GM21526 (cell line): ENCODE data around the gene LBHD2.
"Not testable (repeated sequence)": the region's sequence is repeated elsewhere in the genome, so short reads cannot be mapped to it uniquely, and the experiment has no call there.

ENCODE experiments used
- ATAC-seq: cut with Tn5 transposase; IDR thresholded peaks from one replicate; pipeline ENCODE4 v1.9.1; 2021; ENCODE audit warnings: moderate library complexity; ENCODE audit not compliant: unreplicated experiment, low FRiP score

LBHD2 gene

DNA sequence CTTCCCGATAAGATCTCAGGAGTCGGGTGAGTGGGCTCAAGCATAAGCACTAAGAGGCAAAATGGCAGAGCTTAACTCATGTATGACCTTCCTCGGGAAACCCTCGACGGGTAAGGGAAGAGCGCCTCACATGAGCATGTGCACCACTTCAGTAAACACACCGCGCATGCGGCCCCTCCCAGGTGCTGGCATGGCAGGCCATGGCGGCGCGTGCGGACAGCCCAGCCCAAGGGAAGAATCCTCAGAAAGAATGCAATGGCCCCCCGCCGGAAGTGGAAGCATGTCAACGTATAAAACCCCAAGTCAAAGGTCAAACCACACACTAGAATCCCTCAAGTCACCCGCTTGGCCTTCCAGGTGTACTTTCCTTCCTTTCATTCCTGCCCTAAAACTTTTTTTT is 32.6 kb downstream of the LBHD2 start:
- ATAC-seq: no peak

DNA sequence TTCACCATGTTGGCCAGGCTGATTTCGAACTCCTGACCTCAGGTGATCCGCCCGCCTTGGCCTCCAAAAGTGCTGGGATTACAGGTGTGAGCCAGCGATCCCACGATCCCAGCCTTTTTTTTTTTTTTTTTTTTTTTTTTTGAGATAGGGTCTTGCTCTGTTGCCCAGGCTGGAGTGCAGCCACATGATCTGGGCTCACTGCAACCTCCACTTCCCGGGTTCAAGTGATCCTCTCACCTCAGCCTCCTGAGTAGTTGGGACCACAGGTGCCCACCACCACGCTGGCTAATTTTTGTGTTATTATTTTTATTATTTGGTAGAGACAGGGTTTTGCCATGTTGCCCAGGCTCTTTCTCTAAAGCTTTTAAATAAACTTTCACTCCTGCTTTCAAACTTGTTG is 33.5 kb downstream of the LBHD2 start:
- not testable (repeated sequence) for ATAC-seq

- no peak for ATAC-seq
Observed at GRCh38 chr14:103118018-103118662, 34.1 kb downstream of the LBHD2 start.

DNA sequence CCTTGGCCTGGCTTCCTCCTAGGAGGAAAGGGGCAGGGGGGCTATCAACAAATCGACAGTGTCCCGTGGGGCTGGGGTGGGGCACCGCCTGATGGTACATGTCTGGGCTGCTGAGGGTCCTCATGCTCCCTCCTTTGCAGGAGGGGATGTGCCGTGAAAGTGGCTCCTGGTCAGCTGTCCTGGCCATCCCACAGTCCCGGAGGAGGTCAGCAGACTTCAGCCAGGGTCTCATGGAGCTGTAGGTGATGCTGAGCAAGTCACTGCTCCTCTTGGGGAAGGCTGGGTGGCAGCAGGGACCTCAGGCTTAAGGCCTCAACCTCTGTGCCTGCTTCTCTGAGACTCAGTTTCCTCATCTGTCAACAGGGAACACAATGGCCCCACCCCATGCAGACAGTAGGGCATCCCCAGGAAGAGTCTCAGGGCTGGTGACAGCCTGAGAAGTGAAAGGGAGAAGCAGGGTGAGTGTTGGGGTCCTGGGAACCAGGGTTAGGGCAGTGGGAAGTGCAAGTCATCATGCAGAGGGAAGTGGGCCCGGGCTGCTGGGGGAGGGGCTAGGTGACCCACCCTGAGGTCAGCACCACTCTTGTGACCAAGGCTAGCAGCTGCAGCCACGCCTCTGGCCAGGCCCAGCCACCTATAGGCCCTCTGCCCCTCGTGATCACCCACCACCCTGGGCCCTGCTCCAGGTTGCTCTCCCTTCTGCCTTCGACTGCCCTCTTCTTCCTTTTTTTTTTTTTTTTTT is 34.8 kb downstream of the LBHD2 start:
- no peak for ATAC-seq

- ATAC-seq: not testable (repeated sequence)
Observed at GRCh38 chr14:103119527-103119926, 35.5 kb downstream of the LBHD2 start.

DNA sequence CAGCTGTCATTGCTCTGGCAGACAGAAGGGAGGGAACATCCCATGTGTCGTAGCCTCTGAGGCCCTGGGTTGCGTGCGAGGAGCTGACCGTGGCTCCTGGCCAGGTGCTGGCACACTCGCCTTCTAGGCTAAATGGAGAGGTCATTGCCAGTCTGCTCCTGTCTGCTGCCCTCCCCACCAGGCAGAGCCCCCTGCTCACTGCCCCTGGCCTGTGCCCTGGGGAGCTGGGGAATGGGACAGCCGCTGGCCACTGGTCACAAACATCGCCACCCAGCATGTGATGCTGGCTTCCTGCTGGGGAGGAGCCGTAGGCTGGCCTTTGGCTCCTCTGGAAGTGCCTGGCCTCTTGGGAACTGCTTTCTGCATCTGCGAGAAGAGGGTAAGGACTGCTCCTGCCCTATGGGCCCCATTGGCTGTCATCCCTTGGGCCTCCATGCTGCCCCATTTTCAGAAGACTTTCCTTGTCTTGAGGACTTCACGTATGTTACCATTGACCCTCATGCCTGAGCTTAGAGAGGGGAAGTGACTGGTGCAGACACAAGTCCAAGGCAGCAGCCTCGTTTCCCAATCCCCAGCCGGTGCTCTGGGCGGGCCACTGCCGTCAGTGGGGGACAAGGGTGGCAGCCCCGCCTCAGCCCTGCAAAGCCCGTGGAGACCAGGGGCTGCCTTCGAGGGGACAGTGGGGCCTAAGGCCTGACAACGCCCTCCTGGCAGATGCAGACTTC is 37.3 kb downstream of the LBHD2 start:
- ATAC-seq: no peak

DNA sequence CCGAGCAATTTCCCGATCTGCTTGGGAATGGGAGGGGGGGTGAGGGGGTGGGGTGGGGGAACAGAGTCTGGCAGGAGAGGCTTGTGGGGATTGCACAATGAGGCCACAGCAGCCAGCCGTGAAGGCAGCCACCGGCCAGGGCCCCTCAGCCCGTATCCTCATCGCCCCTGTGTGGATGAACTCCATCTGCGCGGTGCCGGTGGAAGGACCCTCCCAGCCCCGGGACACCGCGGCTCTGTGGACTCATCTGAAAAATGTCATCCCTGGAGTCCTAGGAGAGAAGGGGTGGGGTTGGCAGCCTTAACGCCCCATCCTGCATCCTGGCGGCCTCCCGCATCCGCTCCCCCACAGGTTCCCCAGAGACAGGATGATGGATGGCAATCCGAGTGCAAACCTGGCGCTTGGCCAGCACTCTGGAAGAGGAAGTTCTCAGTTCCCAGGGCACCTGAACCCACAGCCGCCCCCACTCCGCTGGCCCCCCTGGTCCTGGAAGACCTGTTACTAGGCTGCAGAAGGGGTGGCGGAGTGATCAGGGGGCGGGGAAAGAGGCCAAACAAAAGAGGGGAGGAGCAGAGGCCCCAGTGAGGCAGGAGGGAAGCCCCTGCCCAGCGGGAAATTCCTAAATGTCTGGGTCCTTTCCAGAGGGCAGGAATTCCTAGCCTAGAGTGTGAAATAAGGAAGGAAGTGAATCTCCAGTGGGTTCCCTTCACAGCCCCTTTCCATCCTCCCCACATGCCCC is 38.0 kb downstream of the LBHD2 start:
- ATAC-seq: no peak

DNA sequence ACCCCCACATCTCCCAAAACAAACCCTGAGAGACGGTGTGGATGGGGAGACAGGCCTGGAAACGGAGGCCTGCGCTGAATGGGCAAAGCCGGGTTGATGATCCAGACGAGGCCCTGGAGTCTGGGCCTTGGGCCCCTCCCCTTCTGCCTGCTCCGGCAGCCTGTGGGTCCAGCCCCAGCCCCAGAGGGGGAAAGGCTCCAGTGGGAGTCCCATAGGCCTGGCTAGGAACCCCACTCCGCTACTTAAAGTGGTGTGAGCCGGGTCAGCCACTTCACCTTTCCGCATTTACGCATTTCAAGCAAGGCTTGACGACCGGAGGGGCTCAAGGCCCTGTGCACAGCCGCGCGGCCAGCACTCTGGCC is 38.6 kb downstream of the LBHD2 start:
- ATAC-seq: no peak

- no peak for ATAC-seq
Observed at GRCh38 chr14:103122947-103123633, 39.1 kb downstream of the LBHD2 start, which contains the start of gene TNFAIP2. TSS of gene TNFAIP2 (plus strand) at chr14:103123461. CDS start at chr14:103126458, 2,997 bp downstream.

GRCh38 chr14:103123634-103124500 is 39.9 kb downstream of the LBHD2 start:
- no peak for ATAC-seq

DNA sequence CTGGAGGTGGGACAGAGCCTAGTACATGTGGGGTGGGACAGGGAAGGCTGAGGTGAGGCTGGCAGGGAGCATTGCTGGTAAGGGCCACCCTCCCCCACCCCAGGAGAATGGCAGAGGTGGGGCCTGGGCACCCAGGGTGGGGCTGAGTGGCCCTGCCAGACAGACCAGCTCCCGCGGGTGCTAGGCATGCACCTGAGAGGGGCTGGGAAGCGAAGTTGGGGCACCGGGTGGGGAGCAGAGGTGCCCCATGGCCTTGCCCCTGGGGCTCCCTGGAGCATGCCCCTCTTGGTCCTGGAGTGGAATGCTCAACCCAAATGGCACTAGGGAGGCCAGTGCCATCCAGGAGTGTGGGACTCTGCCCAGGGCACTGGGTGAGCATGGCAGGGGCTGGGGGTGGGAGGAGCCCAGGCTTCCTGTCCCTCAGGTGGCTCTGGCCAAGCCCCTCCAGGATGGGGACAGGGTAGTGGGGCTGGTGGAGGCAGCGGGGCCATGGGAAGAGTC is 40.5 kb downstream of the LBHD2 start:
- no peak for ATAC-seq

GRCh38 chr14:103125098-103126070 is 41.4 kb downstream of the LBHD2 start:
- ATAC-seq: no peak

GRCh38 chr14:103126088-103126872 is 42.3 kb downstream of the LBHD2 start:
- ATAC-seq: no peak

DNA sequence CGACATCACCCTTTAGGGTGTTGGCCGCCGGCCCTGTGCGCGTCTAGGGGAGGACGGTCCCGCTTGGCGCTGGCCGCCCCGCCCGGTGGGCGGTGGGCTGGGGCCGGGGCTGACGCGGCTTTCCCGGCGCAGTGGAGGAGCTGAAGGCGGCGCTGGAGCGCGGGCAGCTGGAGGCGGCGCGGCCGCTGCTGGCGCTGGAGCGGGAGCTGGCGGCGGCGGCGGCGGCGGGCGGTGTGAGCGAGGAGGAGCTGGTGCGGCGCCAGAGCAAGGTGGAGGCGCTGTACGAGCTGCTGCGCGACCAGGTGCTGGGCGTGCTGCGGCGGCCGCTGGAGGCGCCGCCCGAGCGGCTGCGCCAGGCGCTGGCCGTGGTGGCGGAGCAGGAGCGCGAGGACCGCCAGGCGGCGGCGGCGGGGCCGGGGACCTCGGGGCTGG is 42.9 kb downstream of the LBHD2 start:
- ATAC-seq: no peak

GRCh38 chr14:103127356-103127755 is 43.3 kb downstream of the LBHD2 start:
- ATAC-seq: no peak

DNA sequence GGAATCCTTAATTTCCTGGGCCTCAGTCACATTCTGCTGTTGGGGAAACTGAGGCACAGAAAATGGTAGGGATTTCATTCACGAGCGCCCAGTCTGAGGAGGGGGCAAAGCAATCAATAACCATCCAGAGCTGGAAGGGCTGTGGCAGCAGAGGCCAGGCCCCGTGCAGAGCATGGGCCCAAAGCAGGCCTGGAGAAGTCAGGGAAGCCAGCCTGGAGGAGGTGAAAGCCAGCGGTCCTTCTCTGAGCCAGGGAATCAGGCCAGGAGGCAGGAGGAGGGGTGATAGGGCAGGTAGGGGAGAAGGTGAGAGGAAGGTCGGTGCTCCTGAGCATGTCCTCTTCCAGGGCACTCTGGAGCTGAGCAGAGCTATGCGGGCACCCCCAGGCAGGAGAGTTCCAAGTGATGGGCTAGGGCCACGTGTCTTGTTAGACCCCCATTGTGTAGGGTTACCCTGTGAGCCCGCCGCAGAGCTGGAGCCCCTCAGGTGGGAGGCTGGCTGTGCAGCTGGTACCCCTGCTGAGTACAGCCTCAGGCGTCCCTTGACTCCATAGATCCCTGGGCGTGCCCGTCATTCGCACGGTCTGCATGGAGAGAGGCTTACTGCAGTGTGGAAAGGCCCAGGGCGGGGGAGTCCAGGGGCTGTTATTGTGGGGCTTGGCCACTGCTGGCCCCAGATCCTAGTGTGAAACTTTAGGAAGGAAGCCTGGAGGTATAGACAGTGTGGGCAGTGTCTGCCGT is 44.0 kb downstream of the LBHD2 start:
- no peak for ATAC-seq
